Activated naive CD8-positive, alpha-beta T cell treated with anti-CD3 and anti-CD28 coated beads, Interleukin-2, amount 10 ng/mL, durations not matched to agents 7 days and 5 days (primary cell): ENCODE data around the gene UBR7. TPM values are rescaled to one million over a fixed set of nuclear protein-coding genes. Genes with fewer than 3 reads are reported as not detected.

Experiments
- ATAC-seq: fragments of 150-1000 bp; cut with Tn5 transposase; one replicate; pipeline ENCODE4 v1.10.0; 2021; ENCODE audit warnings: low read depth, moderate library complexity
- POLR2A ChIA-PET: fragments of 350-600 bp; sonication (Branson Sonifier 250); formaldehyde crosslinking; loops from one replicate; lab custom pipeline; 2021; ENCODE audit warnings: antibody characterized with exemption; lab: Charles Lee
- DNase-seq: peaks from one replicate; pipeline ENCODE4 v3.0.0; 2021
- H3K27ac Mint-ChIP-seq: one replicate; pipeline ENCODE4 v1.8.0; 2022; ENCODE audit warnings: mild to moderate bottlenecking, mixed read lengths
- H3K27me3 Mint-ChIP-seq: one replicate; pipeline ENCODE4 v1.8.0; 2022; ENCODE audit warnings: mild to moderate bottlenecking, moderate library complexity, mixed read lengths
- H3K36me3 Mint-ChIP-seq: one replicate; pipeline ENCODE4 v1.8.0; 2021; ENCODE audit warnings: mild to moderate bottlenecking, mixed read lengths
- H3K4me1 Mint-ChIP-seq: one replicate; pipeline ENCODE4 v1.8.0; 2021; ENCODE audit warnings: mixed read lengths
- H3K4me3 Mint-ChIP-seq: one replicate; pipeline ENCODE4 v1.8.0; 2022; ENCODE audit warnings: mild to moderate bottlenecking, moderate library complexity, mixed read lengths
- H3K9me3 Mint-ChIP-seq: one replicate; pipeline ENCODE4 v1.8.0; 2021; ENCODE audit warnings: mixed read lengths
- total RNA-seq, 2 experiments: library from RNA; stranded (reverse); gene quantifications; one replicate each; pipeline ENCODE4 v1.2.3, GENCODE V29; 2021

UBR7 gene
- total RNA-seq, 2 experiments from 2014 or later, result 36.7 to 38.5 TPM

- no peak for ATAC-seq
- DNase-seq, result no peak
- H3K27ac Mint-ChIP-seq, result no peak overlapping the region
- H3K9me3 Mint-ChIP-seq, result no peaks in the 10 kb centered on the region
- H3K27me3 Mint-ChIP-seq, result no peaks in the 10 kb centered on the region
- H3K36me3 Mint-ChIP-seq, result peaks cover 11% of the 10 kb centered on the region
- H3K4me1 Mint-ChIP-seq, result peaks cover 7% of the 10 kb centered on the region
- POLR2A ChIA-PET, result interaction anchor here (0.7 kb wide), 1 partner anchor 79 kb away, joined by 3 read pairs; no protein-coding TSS in a partner anchor
- no peak overlapping the region for H3K4me3 Mint-ChIP-seq
Measured at GRCh38 chr14:93274055-93274806, 67.2 kb downstream of the UBR7 start.

DNA sequence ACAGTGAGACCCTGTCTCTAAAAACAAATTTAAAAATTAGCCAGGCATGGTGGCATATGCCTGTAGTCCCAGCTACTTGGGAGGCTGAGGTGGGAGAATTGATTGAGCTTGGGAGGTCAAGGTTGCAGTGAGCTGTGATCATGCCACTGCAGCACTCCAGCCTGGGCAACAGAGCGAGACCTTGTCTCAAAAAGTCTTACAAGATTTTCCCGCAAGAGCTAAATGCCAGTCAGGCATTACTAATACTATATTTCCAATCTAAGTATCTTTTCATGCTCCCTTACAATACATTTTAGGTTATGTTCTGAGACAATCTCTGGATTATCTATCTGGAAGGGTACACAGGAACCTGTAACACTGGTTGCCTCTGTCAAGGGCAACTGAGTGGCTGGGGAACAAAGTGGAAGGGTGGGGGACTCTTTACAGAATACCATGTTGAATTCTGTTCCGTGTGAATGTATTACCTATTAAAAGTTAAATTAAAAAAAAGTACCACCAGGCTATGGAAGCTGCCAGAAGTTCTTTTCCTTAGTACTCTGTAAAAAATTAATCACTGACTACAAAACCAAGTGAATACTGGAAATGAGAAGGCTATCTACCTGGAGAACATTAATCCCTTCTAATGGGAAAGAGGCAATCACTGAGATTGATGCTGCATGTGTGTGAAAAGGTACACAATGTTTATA is 69.1 kb downstream of the UBR7 start:
- DNase-seq (no peak), ATAC-seq (no peak)
- Mint-ChIP-seq H3K4me1 (peaks cover 5% of the 10 kb centered on the region), H3K27ac (no peak overlapping the region), H3K4me3 (no peak overlapping the region), H3K27me3 (no peaks in the 10 kb centered on the region), H3K36me3 (peaks cover 9% of the 10 kb centered on the region), H3K9me3 (no peaks in the 10 kb centered on the region)
- POLR2A ChIA-PET, result interaction anchor here (0.7 kb wide), 1 partner anchor 63 kb away, joined by 4 read pairs; no protein-coding TSS in a partner anchor

Other genes starting within 250 kb of the UBR7 start
- 10 to 100 TPM; 89.5 to 94.1 TPM for gene ITPK1, start 91.3 kb upstream of the UBR7 start, total RNA-seq
- gene MOAP1, start 22.4 kb upstream of the UBR7 start, total RNA-seq, result 10 to 100 TPM; 31.6 TPM
- 10 to 100 TPM; 11.9 to 12.7 TPM for gene LYSET, start 21.9 kb upstream of the UBR7 start, total RNA-seq
- gene GON7, start 191 bp upstream of the UBR7 start, total RNA-seq, result 10 to 100 TPM; 17.3 to 17.7 TPM
- 10 to 100 TPM; 22.3 to 24.8 TPM for gene BTBD7, start 125.8 kb downstream of the UBR7 start, total RNA-seq
- gene COX8C, start 139.9 kb downstream of the UBR7 start, total RNA-seq, result not detected
- not detected for gene UNC79, start 223.7 kb downstream of the UBR7 start, total RNA-seq